GM04504 (cell line): ENCODE measurements around the gene SARS1.

Experiments used
- DNase-seq: peaks from one replicate; pipeline ENCODE4 v3.0.0-alpha.2; 2012; ENCODE audit warnings: low read depth

SARS1 gene

GRCh38 chr1:109262231-109263055, 48.7 kb downstream of the SARS1 start:
- no peak for DNase-seq

GRCh38 chr1:109263234-109263596, 49.5 kb downstream of the SARS1 start:
- no peak for DNase-seq

GRCh38 chr1:109263597-109264378, 50.1 kb downstream of the SARS1 start:
- DNase-seq, result no peak

GRCh38 chr1:109264379-109264755, 50.6 kb downstream of the SARS1 start:
- DNase-seq, result no peak

- no peak for DNase-seq
These were observed 51.3 kb downstream of the SARS1 start for GRCh38 chr1:109265016-109265415.

- no peak for DNase-seq
These were observed 52.1 kb downstream of the SARS1 start for GRCh38 chr1:109265741-109266330.

- DNase-seq, result no peak
These were observed 53.2 kb downstream of the SARS1 start for GRCh38 chr1:109266965-109267364.

GRCh38 chr1:109267743-109268300, 54.1 kb downstream of the SARS1 start:
- no peak for DNase-seq

- no peak for DNase-seq
These were observed 54.9 kb downstream of the SARS1 start for GRCh38 chr1:109268431-109269211.

- DNase-seq, result no peak
These were observed 55.7 kb downstream of the SARS1 start for GRCh38 chr1:109269212-109269980.

GRCh38 chr1:109269981-109270622, 56.4 kb downstream of the SARS1 start:
- DNase-seq, result no peak

GRCh38 chr1:109270623-109271317, 57.1 kb downstream of the SARS1 start:
- DNase-seq, result no peak

- no peak for DNase-seq
These were observed 57.7 kb downstream of the SARS1 start for GRCh38 chr1:109271458-109271857.

GRCh38 chr1:109272021-109272799, 58.5 kb downstream of the SARS1 start:
- no peak for DNase-seq

- no peak for DNase-seq
These were observed 59.3 kb downstream of the SARS1 start for GRCh38 chr1:109272831-109273547.

- DNase-seq, result no peak
These were observed 60.0 kb downstream of the SARS1 start for GRCh38 chr1:109273570-109274288.

- DNase-seq, result no peak
These were observed 61.1 kb downstream of the SARS1 start for GRCh38 chr1:109274533-109275476.
